COLO829 (cell line): Measurements from ENCODE around the gene SNED1.

Source experiments
- DNase-seq: peaks from one replicate; pipeline ENCODE4 v3.0.0; 2012; ENCODE audit warnings: low spot score

SNED1 gene

DNA sequence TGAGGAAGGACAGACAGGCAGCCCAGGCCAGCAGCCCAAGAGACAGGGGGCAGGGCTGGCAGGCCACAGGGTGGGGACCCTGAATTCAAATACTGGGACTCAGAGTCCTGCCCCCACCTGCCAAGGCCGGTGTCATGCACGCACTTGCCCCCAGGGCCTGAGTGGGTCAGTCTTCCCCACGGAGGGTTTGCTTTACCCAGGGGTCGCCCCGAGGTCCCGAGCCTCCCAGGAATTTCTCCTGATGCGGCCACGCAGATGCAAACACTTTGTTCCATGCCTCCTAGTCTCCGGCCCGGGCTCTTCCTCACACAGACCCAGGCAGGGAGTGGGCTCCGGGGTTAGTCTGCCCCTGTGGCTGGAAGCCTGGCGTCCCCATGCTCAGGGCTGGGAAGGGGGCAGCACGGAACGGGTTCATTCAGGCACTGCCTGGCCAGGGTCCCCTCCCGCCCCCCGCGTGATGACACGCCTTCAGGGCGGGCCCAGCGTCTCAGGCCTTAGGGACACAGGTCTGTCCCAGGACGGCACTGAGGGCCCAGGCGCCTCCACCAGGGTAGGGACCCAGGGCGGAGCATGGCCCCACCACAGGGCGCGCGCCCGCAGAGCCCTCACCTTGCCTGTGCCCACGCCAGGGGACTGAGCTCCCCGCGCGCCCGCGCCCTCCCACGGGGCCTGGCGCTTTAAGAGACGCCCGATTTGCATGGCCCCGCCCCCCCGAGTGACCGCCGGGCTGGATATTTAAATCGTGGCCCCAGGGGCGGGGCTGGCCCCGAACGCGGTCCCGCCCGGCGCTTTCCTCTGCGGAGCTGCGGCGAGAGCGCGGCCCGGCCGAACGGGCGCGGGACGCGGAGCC lies at the start of gene SNED1:
SNED1 (plus strand) TSS at position 763 of the 850 bp plus-strand sequence. CDS start 220 bp downstream, outside the sequence.
- peak; percentile 50 for DNase-seq

DNA sequence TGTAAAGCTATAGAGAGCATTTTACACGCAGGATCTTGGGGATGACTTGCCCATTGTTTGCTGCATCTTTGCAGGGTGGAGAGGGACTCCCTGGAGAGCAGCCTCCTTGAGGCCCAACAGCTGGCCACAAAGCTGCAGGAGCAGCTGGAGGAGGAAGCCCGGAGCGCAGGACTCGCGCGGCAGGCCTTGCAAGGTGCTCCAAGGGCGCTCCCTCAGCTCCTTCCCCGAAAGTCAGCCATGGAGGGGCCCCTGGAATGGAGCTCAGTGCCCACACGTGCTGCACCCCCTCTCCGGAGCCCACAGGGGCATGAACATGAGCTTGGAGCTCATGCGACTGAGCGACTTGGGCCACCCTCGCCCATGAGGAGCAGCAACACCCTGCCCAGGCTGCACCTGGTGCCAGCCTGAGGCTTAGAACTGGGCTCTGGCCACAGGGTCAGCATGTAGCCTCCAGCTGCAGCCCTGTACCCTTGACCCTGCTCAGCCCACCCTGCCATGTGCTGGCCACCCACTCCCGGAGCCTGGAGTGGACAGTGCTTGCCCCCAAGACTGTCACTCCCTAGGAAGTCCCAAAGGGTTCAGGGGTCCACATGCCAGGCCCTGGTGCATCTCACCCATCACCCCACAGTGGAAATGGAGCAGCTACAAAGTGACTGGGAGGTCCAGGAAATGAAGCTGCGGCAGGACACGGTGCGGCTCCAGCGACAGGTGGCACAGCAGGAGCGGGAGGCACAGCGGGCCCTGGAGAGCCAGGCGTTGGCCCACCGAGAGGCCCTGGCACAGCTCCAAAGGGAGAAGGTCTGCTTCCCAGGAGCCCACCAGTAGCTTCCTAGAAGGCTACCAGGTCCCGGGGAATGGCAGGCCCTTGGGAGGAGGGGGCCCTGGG lies 49.3 kb upstream of the SNED1 start:
- DNase-seq, result no peak

DNA sequence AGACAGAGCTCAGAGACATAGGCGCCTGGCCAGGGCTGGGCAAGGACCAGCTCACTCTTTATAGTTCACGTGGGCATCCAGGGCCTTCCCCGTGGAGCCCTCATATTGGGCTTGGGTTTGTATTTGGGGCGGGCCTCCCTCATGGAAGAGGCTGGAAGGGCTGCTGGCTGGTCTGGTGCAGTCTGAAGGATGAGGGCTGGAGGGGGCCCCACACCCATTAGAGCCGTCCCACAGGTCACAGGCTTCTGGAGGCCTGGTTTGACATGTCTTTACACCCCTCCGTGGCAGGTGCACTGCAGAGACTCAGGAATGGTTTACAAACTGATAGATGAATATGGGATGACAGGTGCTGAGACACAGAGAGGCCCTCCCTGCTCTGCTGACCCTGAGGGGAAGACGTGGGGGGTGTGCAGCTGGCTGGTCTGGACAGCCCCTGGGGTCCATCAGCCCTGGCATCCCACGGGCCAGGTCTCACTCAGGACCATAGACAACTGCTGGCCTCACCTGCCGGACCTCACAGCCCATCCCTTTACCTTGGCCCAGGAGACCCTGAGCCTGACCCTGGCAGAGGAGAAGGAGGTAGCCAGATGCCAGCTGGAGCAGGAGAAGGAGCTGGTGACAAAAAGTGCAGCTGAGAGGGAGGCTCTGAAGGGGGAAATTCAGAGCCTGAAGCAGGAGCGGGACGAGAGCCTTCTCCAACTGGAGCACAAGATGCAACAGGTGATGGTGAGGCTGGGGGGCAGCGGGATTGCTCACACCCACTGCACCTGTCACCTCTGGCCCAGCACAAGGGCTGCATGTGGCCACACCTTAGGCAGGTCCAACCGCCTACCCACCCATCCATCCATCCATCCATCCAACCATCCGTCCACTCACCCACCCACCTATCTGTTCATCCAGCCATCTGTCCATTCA lies 48.4 kb upstream of the SNED1 start:
- DNase-seq, result no peak

DNA sequence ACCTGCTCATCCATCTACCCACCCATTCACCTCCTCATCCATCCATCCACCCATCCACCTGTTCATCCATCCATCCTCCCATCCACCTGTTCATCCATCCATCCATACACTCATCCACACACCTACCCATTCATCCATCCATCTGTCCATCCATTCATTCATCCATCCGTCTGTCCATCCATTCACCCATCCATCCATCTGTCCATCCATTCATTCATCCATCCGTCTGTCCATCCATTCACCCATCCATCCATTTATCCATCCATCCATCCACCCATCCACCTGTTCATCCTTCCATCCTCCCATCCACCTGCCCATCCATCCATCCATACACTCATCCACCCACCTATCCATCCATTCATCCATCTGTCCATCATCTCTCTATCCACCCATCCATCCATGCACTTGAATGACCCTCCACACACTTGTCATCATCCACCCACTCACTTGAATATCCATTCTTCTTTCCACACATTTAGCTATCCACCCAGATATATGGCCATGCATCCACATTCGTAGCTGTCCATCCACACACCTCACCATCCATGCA lies 47.3 kb upstream of the SNED1 start:
- no peak for DNase-seq

DNA sequence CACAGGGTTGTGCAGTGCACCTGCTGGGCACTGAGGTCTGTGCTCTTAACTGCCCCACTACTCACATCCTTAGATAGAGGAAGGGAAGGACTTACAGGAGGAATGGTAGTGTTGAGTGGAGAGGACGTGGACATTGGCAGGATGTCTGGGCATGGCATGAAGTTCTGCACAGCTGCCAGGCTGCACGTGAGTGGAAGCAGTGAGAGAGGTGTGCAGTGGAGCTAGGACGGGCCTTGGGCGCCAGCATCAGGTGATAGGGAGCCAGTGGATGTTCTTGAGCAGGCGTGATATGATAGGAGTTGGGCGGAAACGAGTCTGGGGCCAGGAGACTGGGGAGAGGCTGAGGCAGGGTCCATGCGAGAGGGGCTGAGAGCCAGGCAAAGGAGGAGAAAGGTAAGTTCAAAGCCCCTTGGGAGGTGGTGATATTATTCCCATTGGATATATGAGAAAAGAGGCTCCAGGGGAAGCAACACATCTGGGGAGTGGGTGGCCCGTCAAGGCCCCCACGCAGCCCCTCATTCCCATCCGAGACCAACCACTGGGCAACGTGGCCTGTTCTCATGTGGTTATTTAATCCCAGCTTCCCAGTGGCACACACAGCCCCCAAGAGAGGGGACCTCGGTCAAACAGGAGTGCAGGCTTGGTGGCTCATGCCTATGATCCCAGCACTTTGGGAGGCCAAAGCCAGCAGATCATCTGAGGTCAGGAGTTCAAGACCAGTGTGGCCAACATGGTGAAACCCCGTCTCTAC lies 45.7 kb upstream of the SNED1 start:
- no peak for DNase-seq

DNA sequence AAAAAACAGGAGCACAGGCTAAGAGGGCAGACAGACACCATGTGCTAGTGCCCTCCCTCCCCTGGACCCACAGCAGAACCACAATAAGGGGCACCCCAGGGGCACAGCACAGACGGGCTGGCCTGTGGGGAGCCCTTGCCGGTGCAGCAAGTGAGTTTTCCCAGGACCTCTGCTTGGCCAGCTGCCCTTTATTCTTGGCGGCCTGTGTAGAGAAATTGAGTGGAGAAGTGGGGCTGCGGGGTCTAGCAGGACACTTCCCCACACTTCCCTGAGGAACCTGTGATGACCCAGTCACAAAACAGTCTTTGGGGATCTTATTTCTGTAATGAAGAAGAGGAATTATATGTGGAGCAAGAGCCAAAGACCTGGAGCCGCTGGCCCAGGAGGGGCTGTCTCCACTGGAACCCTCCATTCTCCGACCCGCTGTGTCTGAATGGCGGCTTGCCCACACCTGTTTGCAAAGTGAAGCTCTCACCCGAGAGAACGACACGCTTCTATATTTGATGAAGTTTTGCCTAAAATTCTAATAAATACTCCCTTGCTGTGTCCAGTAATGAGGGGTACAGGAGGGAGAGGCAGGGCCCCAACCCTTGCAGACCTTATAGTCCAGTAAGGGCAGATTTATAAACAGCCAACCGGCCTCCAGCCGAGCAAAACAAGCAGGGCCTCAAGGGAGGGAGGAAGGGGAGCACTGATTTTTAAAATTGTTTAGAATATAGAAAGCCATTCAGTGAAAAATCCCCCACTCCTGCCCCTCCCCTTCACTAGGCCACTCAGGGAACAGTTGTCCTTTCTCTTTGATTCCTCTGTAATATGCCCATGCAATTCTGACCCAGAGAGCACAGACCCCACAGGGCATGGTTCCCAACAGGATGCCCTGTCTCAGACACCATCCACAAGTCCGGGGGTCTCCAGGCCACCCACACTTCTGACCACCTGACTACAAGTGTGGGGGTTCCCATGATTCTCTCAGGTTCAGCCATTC lies 44.7 kb upstream of the SNED1 start:
- peak; percentile 44 for DNase-seq

DNA sequence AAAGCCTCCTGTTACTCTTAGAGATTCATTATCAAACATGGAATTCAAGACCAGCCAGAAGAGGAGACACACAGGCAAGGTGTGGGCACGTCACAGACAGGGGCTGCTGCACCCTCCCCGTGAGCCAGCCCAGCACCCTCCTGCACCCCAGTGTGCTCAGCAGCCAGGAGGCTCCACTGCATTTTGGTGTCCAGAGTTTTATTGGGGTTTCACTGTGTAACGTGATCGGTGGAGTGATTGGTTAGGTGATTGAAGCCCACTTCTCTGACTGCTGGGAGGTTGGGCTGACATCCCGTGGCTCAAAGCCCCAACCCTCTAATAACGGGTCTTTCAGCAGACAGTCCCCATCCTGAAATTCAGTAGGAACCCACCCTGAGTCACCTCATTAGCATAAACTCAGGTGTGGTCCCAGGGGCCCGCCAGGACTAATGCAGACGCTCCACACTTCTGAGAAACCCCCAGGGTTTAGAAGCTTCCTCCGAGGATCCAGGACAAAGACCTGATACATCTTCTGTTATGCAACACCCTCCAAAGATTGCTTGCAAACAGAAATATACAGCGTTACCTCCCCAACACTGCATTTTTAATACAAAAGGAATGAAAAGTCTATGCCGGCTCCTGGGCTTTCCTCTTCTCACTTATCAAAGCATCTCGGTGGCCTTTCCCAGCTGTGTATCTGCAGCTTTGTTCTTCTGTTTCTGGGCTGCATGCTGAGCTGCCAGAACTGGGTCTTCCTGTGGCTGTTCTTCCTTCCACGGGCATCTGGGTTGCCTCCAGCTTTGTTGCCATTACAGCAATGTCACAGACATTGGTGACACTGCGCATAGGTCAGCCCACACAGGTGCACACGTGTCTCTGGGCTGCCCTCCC lies 43.7 kb upstream of the SNED1 start:
- no peak for DNase-seq

DNA sequence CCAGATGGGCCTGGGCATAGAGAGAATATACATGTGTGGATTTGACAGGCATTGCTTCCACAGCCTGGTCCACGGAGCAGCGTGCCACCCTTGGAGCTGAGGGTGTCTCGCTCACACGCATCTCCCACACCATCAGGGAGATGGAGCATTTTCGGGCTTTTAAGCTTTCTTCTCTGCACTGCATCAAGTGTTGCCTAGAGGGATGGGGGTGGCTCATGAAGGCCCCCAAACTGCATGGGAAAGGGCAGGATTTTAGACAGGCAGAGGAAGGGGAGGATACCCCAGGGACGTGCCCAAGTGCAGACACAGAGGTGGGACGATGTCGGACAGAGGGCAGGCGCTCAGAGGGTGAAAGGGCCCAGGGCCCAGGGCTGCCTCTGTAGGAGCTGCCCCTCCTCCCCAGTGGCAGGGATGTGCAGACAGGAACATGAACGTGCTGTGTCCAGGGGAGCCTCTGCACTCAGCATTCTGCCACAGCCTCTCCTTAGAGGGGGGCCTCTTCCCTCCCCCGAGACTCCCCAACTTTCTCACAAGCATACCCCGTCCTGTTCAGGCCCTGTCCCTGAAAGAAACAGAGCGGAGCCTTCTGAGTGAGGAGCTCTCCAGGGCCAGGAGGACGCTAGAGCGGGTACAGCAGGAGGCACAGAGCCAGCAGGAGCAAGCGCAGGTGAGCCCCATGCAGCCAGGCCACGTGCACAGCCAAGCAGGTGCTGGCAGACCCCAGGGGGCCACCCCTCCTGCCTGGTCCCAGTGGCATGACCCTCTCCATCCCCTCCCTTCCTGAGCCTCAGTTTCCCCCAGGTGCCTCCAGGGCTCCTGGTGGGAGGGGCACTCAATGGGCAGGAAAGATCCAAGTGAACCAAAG lies 42.9 kb upstream of the SNED1 start:
- DNase-seq, result no peak

DNA sequence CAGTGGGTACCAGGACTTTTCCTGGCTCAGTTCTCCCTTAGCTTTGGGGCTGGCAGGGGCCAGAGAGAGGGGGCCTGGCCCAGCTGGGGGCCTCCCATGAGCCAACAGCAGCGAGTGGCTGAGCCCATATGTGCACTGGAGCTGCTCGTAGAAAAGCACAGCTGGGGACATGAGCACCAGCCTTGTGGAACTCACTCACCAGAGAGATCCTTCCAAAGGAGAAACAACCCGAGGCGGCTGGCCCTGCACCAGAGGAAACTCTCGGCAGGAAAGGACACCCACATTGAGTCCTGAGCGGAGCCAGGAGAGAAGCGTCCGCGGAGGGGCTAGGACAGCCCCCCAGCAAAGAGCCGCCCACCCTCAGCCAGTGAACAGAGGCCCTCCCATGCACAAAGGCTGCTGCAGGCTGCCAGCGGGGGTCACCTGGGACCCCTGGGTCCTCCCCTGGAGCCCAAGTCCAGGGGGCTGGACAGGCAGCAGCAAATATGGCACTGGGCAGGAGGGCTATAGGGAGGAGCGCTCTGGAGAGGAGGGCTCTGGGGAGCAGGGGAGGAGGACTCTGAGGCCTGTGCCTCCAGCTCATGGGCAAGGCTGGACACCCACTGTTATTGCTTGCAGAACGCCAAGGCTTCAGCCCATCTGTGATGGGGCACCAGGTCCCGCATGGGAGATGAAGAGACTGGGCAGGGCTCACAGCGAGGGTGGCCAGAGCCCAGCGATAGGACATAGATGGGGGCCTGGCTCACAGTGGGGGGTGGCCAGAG lies 42.1 kb upstream of the SNED1 start:
- no peak for DNase-seq

DNA sequence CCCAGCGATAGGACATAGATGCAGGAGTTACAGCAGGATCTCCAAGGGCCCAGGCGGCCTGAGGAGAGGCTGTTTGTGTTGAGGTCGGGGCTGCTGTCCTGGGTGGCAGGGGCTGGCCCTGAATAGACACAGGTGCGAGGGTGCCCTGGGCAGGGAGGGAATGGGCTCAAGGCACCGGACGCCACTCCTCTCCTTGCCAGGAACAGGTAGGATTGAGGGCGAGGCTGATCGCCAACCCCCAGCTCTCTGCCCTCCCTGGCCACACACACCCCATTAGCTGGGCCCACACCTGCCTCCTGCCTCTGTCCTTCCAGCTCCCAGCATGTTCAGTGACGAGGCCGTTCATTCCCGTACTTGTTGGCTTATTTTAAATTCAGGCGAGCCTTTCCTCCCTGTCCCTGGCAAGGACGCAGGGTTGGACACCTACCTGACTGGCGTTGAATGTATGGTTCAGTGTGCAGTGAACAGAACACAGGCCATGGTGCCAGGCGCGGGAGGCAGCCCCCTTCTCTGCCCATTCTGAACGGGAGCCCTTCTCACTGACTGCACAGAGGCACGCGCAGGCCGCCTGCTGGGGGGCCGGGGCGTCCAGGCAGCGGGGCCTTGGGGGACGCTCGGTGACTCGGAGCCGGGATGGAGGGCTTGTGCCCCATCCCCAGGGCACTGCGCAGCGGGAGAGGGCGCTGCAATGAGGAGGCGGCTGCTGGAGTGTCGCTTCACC lies 41.3 kb upstream of the SNED1 start:
- no peak for DNase-seq

DNA sequence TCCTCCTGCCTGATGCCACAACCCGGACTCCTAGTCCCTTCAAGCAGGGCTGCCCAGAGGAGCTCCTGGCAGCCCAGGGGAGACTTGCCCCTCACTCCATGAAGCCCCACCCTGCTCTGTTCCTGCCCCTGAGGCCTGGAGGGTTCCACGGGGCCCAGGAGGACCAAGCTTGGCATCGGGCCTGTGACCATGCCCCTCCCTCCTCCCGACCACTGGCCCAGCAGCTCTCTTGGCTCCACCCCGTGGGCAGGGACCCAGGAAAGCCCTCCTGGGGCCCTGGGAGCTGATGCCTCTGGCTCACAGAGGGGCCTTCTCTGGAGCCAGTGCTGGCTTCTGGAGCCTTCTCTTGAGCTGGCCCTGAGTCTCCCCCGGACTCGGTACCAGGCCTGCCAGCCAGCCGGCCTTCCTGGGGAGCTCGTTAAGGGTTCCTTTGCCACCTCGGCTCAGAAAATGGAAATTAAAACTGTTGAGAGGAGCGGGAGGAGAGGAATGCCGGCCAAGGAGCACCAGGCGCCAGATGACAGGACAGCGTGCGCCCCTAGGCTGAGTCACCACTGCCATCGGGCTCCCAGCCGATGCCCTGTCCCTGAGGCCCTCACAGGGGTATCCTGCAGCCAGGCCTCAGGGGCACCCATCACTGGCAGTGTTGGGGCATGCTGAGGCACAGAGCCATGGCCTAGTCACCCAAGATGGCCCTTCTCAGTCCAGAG lies 40.6 kb upstream of the SNED1 start:
- no peak for DNase-seq

DNA sequence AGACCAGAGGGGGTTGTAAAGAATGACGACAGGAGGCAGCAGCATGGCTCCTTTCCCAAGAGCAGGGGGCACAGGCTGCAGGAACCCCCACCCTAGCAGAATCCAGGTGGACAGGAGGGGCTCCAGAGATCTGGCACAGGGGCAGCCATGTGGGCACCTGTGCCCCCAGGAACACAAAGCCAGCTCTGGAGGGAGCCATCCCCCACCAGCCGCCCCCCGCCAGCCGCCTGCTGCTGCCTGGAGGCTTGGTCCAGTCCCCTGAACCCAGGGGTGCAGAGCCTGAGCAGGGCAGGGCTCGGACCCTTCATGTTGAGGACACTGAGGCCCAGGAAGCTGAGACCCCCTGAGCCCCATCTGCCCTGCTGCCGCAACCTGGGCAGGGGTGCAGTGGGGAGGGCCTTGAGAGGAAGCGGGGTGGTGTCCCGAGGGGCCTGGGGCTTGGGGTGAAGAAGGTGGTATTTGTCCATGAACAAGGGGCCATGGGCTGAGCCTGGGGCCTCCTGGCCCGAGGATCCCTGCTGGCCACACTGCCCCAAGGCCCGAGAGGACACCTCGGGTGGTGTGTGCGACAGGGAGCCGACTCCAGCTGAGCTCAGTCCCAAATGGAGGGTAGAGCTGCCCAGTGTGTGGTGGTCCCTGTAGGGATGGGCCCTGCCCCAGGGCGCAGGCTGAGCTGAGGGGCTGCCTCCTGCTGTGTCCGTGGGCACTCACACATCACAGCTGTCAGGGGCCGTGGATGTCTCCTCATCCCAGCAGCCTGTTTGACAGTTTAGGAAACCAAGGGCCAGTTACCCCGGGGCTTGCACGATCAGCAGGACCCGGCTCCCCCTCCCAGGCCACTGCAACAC lies 39.8 kb upstream of the SNED1 start:
- no peak for DNase-seq

DNA sequence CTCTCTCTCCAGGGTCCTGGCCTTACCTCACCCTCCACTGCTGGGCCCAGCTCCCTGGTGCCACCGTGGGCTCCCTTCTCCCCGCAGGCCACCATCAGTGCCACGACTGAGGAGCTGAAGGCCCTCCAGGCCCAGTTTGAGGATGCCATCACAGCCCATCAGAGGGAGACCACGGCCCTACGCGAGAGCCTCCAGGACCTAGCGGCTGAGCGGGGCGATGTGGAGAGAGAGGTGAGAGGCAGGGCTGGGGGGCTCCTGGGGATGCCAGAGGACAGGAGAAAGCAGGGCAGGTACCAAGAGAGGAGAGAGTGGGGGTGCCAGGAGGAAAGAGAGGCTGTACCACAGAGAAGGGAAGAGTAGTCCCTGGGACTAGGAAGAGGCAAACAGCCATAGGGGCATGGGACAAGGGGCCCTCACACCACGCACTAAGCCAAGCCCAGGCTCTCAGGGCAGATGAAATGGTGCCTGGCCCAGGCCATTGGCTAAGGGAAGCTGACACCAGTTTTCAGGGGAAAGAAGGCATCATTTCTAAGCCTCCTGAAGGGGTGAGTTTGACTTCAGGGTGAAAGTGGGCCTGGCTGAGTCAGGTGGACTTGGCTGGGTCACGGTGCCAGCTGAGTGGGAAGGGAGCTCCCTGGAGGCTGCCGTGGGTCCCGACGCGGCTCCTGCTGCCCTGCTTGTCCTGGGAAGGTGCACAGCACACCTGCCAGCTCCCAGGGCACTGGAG lies 39.0 kb upstream of the SNED1 start:
- DNase-seq, result no peak

DNA sequence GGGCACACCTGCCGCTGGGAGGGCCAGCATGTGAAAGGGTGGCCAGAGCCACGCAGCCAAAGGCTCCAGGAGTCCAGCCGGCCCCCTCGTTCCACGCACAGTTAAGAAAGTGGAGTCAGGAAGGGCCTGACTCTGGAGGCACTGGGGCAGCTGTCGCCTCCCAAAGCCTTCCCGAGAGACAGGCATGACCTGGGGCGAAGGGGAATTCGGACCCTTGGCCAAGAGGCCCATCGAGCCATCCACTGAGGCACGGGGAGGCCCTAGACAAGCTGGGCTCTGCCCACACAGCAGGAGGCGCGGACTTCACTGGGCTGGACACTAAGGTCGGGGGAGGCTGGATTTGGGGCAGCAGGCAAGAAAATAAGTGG lies 38.5 kb upstream of the SNED1 start:
- no peak for DNase-seq
